NB4 (cell line): ENCODE results near the gene TMED4.

ENCODE experiments used
- DNase-seq: peaks from one replicate; pipeline ENCODE4 v3.0.0; 2010; ENCODE audit warnings: low read depth
- H3K4me3 ChIP-seq: one replicate; pipeline ENCODE4 v1.5.1; 2011; ENCODE audit warnings: mild to moderate bottlenecking, low read depth, low read length, moderate library complexity
- MYC ChIP-seq: IDR thresholded peaks from 2 replicates; pipeline ENCODE4 v1.6.1; 2011; ENCODE audit warnings: low read depth, low read length
- POLR2A ChIP-seq: IDR thresholded peaks from 2 replicates; pipeline ENCODE4 v1.6.1; 2011; ENCODE audit warnings: mild to moderate bottlenecking; ENCODE audit not compliant: insufficient read length; ENCODE audit errors: extremely low read depth
- TF ChIP-seq, protein P1 (sequence below): IDR thresholded peaks from one replicate; pipeline ENCODE4 v1.5.1; 2012; ENCODE audit warnings: low read depth, low read length
- TF ChIP-seq, protein P2 (sequence below): IDR thresholded peaks from 2 replicates; pipeline ENCODE4 v1.6.1; 2011; ENCODE audit warnings: low read depth, low read length

Gene TMED4

DNA sequence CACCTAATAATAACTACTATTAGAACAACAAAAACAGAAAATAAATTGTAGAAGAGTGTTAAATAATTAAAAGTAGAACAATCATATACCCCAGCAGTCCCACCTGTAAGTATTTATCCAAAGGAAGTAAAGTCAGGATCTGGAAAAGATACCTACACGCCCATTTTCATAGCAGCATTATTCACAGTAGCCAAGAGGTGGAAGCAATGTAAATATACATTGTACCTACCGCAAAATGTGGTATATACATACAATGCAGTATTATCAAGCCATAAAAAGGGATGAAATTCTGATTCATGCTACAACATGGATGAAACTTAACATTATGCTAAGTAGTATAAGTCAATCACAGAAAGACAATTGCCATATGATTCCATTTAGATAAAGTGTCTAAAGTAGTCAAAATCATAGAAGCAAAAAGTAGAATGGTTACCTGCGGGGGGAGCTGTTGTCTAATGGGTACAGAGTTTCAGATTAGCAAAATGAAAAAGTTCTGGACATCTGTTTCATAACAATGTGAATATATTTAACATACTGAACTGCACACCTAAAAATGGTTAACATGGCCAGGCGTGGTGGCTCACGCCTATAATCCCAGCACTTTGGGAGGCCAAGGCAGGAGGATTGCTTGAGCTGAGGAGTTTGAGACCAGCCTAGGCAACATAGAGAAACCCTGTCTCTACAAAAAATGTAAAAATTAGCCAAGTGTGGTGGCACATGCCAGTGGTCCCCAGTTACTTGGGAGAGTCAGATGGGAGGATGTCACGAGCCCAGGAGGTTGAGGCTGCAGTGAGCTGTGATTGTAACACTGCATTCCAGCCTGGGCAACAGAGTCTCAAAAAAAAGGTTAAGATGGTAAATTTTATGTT is 6.0 kb upstream of the TMED4 start:
- TF ChIP-seq POLR2A (no peak), MYC (no peak)
- TF ChIP-seq, protein P1, sequence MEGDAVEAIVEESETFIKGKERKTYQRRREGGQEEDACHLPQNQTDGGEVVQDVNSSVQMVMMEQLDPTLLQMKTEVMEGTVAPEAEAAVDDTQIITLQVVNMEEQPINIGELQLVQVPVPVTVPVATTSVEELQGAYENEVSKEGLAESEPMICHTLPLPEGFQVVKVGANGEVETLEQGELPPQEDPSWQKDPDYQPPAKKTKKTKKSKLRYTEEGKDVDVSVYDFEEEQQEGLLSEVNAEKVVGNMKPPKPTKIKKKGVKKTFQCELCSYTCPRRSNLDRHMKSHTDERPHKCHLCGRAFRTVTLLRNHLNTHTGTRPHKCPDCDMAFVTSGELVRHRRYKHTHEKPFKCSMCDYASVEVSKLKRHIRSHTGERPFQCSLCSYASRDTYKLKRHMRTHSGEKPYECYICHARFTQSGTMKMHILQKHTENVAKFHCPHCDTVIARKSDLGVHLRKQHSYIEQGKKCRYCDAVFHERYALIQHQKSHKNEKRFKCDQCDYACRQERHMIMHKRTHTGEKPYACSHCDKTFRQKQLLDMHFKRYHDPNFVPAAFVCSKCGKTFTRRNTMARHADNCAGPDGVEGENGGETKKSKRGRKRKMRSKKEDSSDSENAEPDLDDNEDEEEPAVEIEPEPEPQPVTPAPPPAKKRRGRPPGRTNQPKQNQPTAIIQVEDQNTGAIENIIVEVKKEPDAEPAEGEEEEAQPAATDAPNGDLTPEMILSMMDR: peak; percentile 73
- TF ChIP-seq, protein P2, sequence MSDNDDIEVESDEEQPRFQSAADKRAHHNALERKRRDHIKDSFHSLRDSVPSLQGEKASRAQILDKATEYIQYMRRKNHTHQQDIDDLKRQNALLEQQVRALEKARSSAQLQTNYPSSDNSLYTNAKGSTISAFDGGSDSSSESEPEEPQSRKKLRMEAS: no peak
- H3K4me3 ChIP-seq: no peak overlapping the region
- peak; percentile 83 for DNase-seq

DNA sequence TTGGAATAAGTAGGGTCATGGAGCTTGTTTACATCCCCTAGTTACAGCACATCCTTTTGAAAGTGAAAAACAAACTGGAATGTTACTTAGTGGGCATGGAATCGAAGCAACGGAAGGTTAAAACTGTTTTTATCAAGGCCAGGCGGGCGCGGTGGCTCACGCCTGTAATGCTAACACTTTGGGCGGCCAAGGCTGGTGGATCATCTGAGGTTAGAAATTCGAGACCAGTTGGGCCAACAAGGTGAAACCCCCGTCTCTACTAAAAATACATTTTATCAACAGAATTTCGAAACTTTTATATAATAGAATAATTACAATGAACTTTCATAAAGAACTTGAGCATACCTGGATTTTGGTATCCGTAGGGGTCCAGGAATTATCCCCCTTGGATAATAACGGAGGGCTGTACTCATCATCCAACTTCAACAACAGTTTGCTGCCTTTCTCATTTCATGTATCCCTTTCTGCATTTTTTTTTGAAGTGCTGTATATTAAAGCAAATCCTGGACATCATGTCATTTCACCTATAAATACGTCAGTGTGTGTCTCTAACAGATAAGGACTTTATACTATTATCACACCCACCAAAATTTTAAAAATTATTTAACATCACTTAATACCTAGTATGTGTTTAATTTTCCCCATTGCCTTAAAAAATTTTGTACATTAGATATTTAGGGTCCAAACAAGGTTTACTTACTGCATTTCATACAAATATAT is 1.3 kb upstream of the TMED4 start:
- TF ChIP-seq MYC (no peak), POLR2A (no peak)
- TF ChIP-seq, protein P2: no peak
- TF ChIP-seq, protein P1: no peak
- peak overlapping the region; percentile 89 for H3K4me3 ChIP-seq
- peak; percentile 12 for DNase-seq

DNA sequence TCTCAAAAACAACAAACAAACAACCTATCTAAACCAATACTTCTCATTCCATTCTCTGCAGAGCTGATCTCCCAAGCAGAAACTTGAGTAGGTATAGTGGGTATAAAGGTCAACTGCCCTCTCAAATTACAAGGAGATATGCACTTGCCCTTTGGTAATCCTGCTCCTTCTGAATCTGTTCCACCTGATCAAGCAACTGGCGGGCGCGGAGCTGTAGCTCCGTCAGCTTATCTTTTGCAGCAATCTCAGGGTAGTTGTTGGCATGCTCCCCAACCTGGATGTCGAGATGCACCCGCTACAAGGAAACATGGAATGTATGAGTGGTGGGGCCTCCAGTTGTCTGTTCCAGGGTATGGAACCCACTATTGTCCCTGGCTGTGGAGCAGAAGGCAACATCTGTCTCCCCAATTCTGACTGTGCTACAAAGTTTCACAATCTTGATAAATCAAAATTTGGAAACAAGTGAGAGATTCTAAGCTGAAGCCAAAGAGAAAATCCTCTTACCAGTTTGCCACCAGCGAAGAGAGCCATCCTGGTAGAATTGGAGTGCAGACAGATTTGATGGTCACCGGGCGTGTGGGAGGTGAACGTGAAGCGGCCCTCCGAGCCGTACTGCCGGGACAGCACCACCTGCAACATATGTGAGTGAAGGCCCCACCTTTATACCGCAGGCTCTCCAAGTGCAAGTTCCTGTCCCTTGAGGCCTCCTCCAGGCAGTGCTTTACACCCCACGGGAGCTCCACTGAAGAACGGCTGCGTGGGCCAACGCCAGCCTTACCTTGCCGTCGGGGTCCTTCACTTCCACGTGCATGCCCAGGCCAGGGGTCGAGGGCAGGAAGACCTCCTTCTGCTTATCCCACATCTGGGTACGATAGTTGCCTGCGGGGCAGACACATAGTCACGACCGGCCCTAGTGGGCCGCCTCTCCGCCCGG is 819 bp downstream of the TMED4 start:
- TF ChIP-seq, protein P1: no peak
- TF ChIP-seq POLR2A (no peak), MYC (no peak)
- TF ChIP-seq, protein P2: no peak
- peak overlapping the region; percentile 80 for H3K4me3 ChIP-seq
- DNase-seq: peak; percentile 61

DNA sequence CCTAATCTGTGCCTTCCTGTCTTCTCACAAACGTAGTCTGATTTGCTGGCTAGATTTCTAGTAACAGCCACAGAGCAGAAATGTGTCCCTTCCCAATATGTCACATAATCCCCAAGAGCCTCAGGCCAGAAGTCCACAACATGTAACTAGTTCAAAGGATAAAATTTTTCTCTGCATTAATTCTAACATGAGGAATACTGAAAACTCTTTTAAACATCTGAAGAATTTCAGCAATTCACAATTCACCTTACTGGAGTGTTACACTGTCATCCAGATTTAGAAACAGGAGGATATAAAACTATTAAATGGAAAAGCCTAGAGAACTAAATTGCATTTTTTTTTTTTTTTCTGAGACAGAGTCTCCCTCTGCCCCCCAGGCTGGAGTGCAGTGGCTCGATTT is 5.8 kb downstream of the TMED4 start:
- TF ChIP-seq, protein P1: no peak
- TF ChIP-seq MYC: no peak
- no peak for TF ChIP-seq POLR2A
- TF ChIP-seq, protein P2: no peak
- no peak for DNase-seq
- H3K4me3 ChIP-seq: no peak overlapping the region

- TF ChIP-seq POLR2A (no peak), MYC (no peak)
- TF ChIP-seq, protein P2: no peak
- TF ChIP-seq, protein P1: no peak
- H3K4me3 ChIP-seq: peak overlapping the region; percentile 95
- no peak for DNase-seq
Observed at GRCh38 chr7:44575054-44575453, 7.0 kb downstream of the TMED4 start.
